B cell (primary cell): ENCODE measurements around the gene PASD1. TPM values are rescaled to one million over a fixed set of nuclear protein-coding genes. Genes with fewer than 3 reads are reported as not detected.

Experiments used
- ATAC-seq: fragments of 200-7000 bp; cut with Tn5 transposase; one replicate; pipeline ENCODE4 v1.10.0; 2021; ENCODE audit warnings: low read depth, mild to moderate bottlenecking, moderate number of reproducible peaks, moderate library complexity
- CTCF ChIA-PET: fragments of 350-600 bp; sonication (Branson Sonifier 250); formaldehyde crosslinking; loops from one replicate; lab custom pipeline; 2021; ENCODE audit warnings: antibody characterized with exemption, inconsistent platforms; lab: Charles Lee
- POLR2A ChIA-PET: fragments of 350-600 bp; sonication (Branson Sonifier 250); formaldehyde crosslinking; loops from one replicate; lab custom pipeline; 2021; ENCODE audit warnings: antibody characterized with exemption; lab: Charles Lee
- DNase-seq: peaks from one replicate; pipeline ENCODE4 v3.0.0; 2013
- H2AFZ ChIP-seq: 2 replicates; pipeline ENCODE4 v1.6.1; 2012; ENCODE audit warnings: mild to moderate bottlenecking, low read depth, low read length; ENCODE audit not compliant: insufficient read depth, poor library complexity, severe bottlenecking
- H3K27ac ChIP-seq, 2 donors: 1 replicate in 1 of 2; 2 replicates in 1 of 2; pipeline ENCODE4 v1.5.1; 2012 to 2013; ENCODE audit warnings: low read length in 2 of 2, mild to moderate bottlenecking in 2 of 2, moderate library complexity in 1 of 2
- H3K27me3 ChIP-seq, 4 experiments: fragments of 200-600 bp in 1 of 4; sonication (generic) in 1 of 4; replicated peaks in 1 of 4; 1 replicate in 2 of 4; 2 replicates in 2 of 4; pipeline versions ENCODE4 v1.6.1 to v1.7.0; 2013 to 2016; ENCODE audit warnings: low read length in 3 of 4, mild to moderate bottlenecking in 2 of 4, mixed read lengths in 1 of 4, moderate library complexity in 1 of 4; ENCODE audit not compliant: insufficient read depth in 4 of 4, control insufficient read depth in 3 of 4; ENCODE audit errors: control extremely low read depth in 1 of 4
- H3K36me3 ChIP-seq, 2 experiments: replicated peaks in 1 of 2; 1 replicate in 1 of 2; 2 replicates in 1 of 2; pipeline versions ENCODE4 v1.6.1 to v1.7.1; 2013; ENCODE audit warnings: low read length in 1 of 2; ENCODE audit not compliant: insufficient read depth in 2 of 2, control insufficient read depth in 1 of 2; ENCODE audit errors: control extremely low read depth in 1 of 2, extremely low read depth in 1 of 2
- H3K4me1 ChIP-seq, 2 donors: fragments of 200-600 bp in 1 of 2; sonication (generic) in 1 of 2; 1 replicate in 1 of 2; 2 replicates in 1 of 2; pipeline versions ENCODE4 v1.5.1 to v1.6.1; 2013 to 2017; ENCODE audit warnings: low read length in 2 of 2; ENCODE audit not compliant: control insufficient read depth in 2 of 2, insufficient read depth in 2 of 2
- H3K4me2 ChIP-seq: replicated peaks from 2 replicates; pipeline ENCODE3; 2012; ENCODE audit warnings: mild to moderate bottlenecking, low read depth, low read length; ENCODE audit not compliant: poor library complexity, severe bottlenecking
- H3K4me3 ChIP-seq, 5 experiments: fragments of 200-600 bp in 1 of 5; sonication (generic) in 1 of 5; 1 replicate in 3 of 5; 2 replicates in 2 of 5; pipeline versions ENCODE4 v1.5.1 to v1.7.0; 2011 to 2016; ENCODE audit warnings: low read length in 4 of 5, mild to moderate bottlenecking in 4 of 5, low read depth in 2 of 5, control low read depth in 1 of 5, moderate library complexity in 1 of 5; ENCODE audit not compliant: insufficient read depth in 1 of 5; ENCODE audit errors: control extremely low read depth in 1 of 5, extremely low read depth in 1 of 5
- H3K79me2 ChIP-seq: fragments of 200-600 bp; sonication (generic); one replicate; pipeline ENCODE4 v1.6.0; 2016; ENCODE audit warnings: low read length; ENCODE audit not compliant: control insufficient read depth, insufficient read depth
- H3K9ac ChIP-seq: fragments of 200-600 bp; sonication (generic); 2 replicates; pipeline ENCODE4 v1.6.1; 2017; ENCODE audit warnings: mild to moderate bottlenecking, low read length, moderate library complexity
- H3K9me3 ChIP-seq, 3 donors: one replicate each; pipeline versions ENCODE4 v1.6.1 to v1.7.1; 2013; ENCODE audit warnings: low read length in 2 of 3; ENCODE audit not compliant: control insufficient read depth in 2 of 3, insufficient read depth in 1 of 3; ENCODE audit errors: control extremely low read depth in 1 of 3
- H4K20me1 ChIP-seq: 2 replicates; pipeline ENCODE4 v1.6.0; 2012; ENCODE audit warnings: mild to moderate bottlenecking, low read length; ENCODE audit not compliant: insufficient read depth, control insufficient read depth, poor library complexity, severe bottlenecking
- H3K27ac Mint-ChIP-seq: one replicate; pipeline ENCODE4 v1.8.0; 2021; ENCODE audit warnings: mixed read lengths
- H3K27me3 Mint-ChIP-seq: one replicate; pipeline ENCODE4 v1.8.0; 2021; ENCODE audit warnings: mixed read lengths
- H3K4me1 Mint-ChIP-seq: one replicate; pipeline ENCODE4 v1.8.0; 2021; ENCODE audit warnings: mixed read lengths
- H3K4me3 Mint-ChIP-seq: one replicate; pipeline ENCODE4 v1.8.0; 2021; ENCODE audit warnings: mixed read lengths
- H3K9me3 Mint-ChIP-seq: one replicate; pipeline ENCODE4 v1.8.0; 2022; ENCODE audit warnings: mixed read lengths; ENCODE audit not compliant: insufficient read depth
- CTCF ChIP-seq: fragments of 200-600 bp; IDR thresholded peaks from one replicate; pipeline ENCODE4 v1.8.0; 2022; ENCODE audit warnings: antibody characterized with exemption, mild to moderate bottlenecking
- EZH2 ChIP-seq: IDR thresholded peaks from 2 replicates; pipeline ENCODE4 v1.6.1; 2012; ENCODE audit warnings: borderline replicate concordance, low read depth, mild to moderate bottlenecking, moderate library complexity, low read length; ENCODE audit not compliant: insufficient read depth, poor library complexity, severe bottlenecking
- WGBS: methylation state at CpG from one replicate; pipeline ENCODE4 v1.1.5; 2013; ENCODE audit warnings: missing lambda C conversion rate; ENCODE audit not compliant: insufficient coverage; 5-methylcytosine and 5-hydroxymethylcytosine counted together
- intact Hi-C: fragments of 100-400 bp; cut with micrococcal nuclease; formaldehyde crosslinking; loops from one replicate; pipeline ENCODE4 v1.10.0; 2022
- polyA plus RNA-seq: library from polyadenylated mRNA; depleted of rRNA; stranded (reverse); fragments of >200 nt; gene quantifications from 2 replicates; pipeline ENCODE4 v1.2.3, GENCODE V29; 2012
- total RNA-seq, 2 donors: library from RNA; stranded (reverse); fragments of 120-200 nt in 1 of 2; gene quantifications; 1 replicate in 1 of 2; 2 replicates in 1 of 2; pipeline versions ENCODE4 v1.2.3 to v1.2.4, GENCODE V29; 2013 to 2022

The PASD1 gene
- total and polyA plus RNA-seq, 2 donors (not counting 1 experiment from before 2014, with no cell fraction given): not detected

DNA sequence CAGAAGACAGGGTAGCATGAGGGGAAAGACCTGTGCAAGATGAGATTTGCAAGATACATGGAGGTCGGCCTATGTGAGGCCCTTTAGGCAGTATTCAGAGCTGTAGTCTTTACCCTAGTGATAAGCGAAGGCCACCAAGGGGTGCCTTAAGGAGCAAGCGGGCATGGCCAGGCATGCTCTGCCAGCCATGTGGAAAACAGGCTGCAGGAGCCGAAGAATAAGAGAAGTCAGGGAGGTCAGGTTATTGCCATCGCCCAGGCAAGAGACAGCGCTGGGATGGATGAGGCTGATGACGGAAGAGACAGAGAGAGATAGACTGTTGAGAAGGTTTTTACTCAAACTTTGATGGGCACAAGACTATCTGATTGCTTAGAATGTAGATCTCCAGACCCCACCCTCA lies 145.3 kb downstream of the PASD1 start:
- no peaks in the 10 kb centered on the region for H3K9me3 Mint-ChIP-seq

GRCh38 chrX:151710457-151710856 lies 147.0 kb downstream of the PASD1 start:
- Histone ChIP-seq H3K79me2 (no peaks in the 10 kb centered on the region), H3K4me1 (no peaks in the 10 kb centered on the region), H3K36me3 (no peaks in the 10 kb centered on the region), H3K9me3 (no peaks in the 10 kb centered on the region), H3K9ac (no peak overlapping the region), H3K27ac (no peak overlapping the region), H3K4me2 (no peak overlapping the region), H4K20me1 (no peaks in the 10 kb centered on the region), H2AFZ (no peak overlapping the region), H3K27me3 (no peaks in the 10 kb centered on the region), H3K4me3 (no peak overlapping the region)
- CTCF ChIA-PET: no interaction called here
- no peak for ATAC-seq
- no CpG with 5 or more reads among the region's 2 CpGs for WGBS
- no peak overlapping the region for H3K27ac Mint-ChIP-seq
- no peak for DNase-seq
- intact Hi-C loops: no loop called here
- POLR2A ChIA-PET: no interaction called here
- H3K4me1 Mint-ChIP-seq: no peaks in the 10 kb centered on the region
- no peaks in the 10 kb centered on the region for H3K9me3 Mint-ChIP-seq
- H3K27me3 Mint-ChIP-seq: no peaks in the 10 kb centered on the region
- no peak overlapping the region for H3K4me3 Mint-ChIP-seq
- TF ChIP-seq EZH2 (no peak), CTCF (no peak)

More for the DNA sequence above, 145.3 kb downstream of the PASD1 start:
- H4K20me1 ChIP-seq: no peaks in the 10 kb centered on the region
- DNase-seq: no peak
- H3K9me3 ChIP-seq: no peaks in the 10 kb centered on the region
- H3K4me3 Mint-ChIP-seq: no peak overlapping the region
- H3K4me1 ChIP-seq: no peaks in the 10 kb centered on the region
- ChIA-PET CTCF (no interaction called here), POLR2A (no interaction called here)
- no peak for ATAC-seq
- no peak overlapping the region for H3K9ac ChIP-seq
- no peaks in the 10 kb centered on the region for H3K4me1 Mint-ChIP-seq
- no peak for TF ChIP-seq CTCF
- no peak for TF ChIP-seq EZH2
- no peak overlapping the region for H2AFZ ChIP-seq
- H3K27me3 Mint-ChIP-seq: no peaks in the 10 kb centered on the region
- WGBS: 68% methylated on average over 6 of the region's 7 CpGs
- H3K27ac ChIP-seq: no peak overlapping the region
- H3K79me2 ChIP-seq: no peaks in the 10 kb centered on the region
- intact Hi-C loops: no loop called here
- no peak overlapping the region for H3K27ac Mint-ChIP-seq
- H3K4me2 ChIP-seq: no peak overlapping the region
- no peaks in the 10 kb centered on the region for H3K27me3 ChIP-seq
- no peak overlapping the region for H3K4me3 ChIP-seq
- H3K36me3 ChIP-seq: no peaks in the 10 kb centered on the region
